K562 (cell line): ENCODE results near the gene DHDH. TPM values are rescaled to one million over a fixed set of nuclear protein-coding genes. Genes with fewer than 3 reads are reported as not detected.

ENCODE experiments used
- ARID2 ChIP-seq: fragments of 450-650 bp; IDR thresholded peaks from 2 replicates; pipeline ENCODE4 v1.6.1; 2017; ENCODE audit warnings: antibody characterized with exemption, mild to moderate bottlenecking
- BCLAF1 ChIP-seq, 2 experiments: fragments of 450-650 bp in 1 of 2; IDR thresholded peaks; 2 replicates each; pipeline ENCODE4 v1.6.1; 2011 to 2017; ENCODE audit warnings: low read depth in 2 of 2, antibody characterized with exemption in 1 of 2, borderline replicate concordance in 1 of 2, low read length in 1 of 2, mild to moderate bottlenecking in 1 of 2, mixed read lengths in 1 of 2; ENCODE audit not compliant: control insufficient read depth in 1 of 2
- ELF1 ChIP-seq: fragments of 200-800 bp; sonication (Bioruptor generic); IDR thresholded peaks from 2 replicates; pipeline ENCODE4 v1.6.1; 2016; ENCODE audit warnings: missing genetic modification characterization, missing compliant biosample characterization
- ESRRA ChIP-seq: fragments of 450-650 bp; IDR thresholded peaks from 2 replicates; pipeline ENCODE4 v1.6.1; 2014; ENCODE audit warnings: low read depth, mild to moderate bottlenecking, moderate library complexity, borderline replicate concordance
- HDAC3 ChIP-seq: fragments of 450-650 bp; IDR thresholded peaks from 2 replicates; pipeline ENCODE4 v1.6.1; 2018; ENCODE audit warnings: borderline replicate concordance, mild to moderate bottlenecking, moderate library complexity; ENCODE audit not compliant: partially characterized antibody
- JUND ChIP-seq, 2 experiments: IDR thresholded peaks; 2 replicates in 1 of 2; 3 replicates in 1 of 2; pipeline ENCODE4 v1.6.1; 2011; ENCODE audit warnings: borderline replicate concordance in 2 of 2, low read depth in 2 of 2, low read length in 2 of 2, improper control_type of control experiment in 1 of 2, missing biosample characterization in 1 of 2, missing genetic modification characterization in 1 of 2, missing genetic modification reagents in 1 of 2
- KLF13 ChIP-seq: fragments of 450-650 bp; IDR thresholded peaks from 2 replicates; pipeline ENCODE4 v1.6.1; 2016; ENCODE audit warnings: missing genetic modification characterization, low read depth, mild to moderate bottlenecking, missing compliant biosample characterization, moderate library complexity, borderline replicate concordance
- NFYB ChIP-seq: IDR thresholded peaks from 2 replicates; pipeline ENCODE4 v1.6.1; 2011; ENCODE audit warnings: mild to moderate bottlenecking, moderate library complexity; ENCODE audit not compliant: insufficient read length; ENCODE audit errors: extremely low read depth
- NR2C1 ChIP-seq, 2 experiments: fragments of 450-650 bp; IDR thresholded peaks; 2 replicates each; pipeline ENCODE4 v1.6.1; 2017; ENCODE audit warnings: mild to moderate bottlenecking in 2 of 2, antibody characterized with exemption in 1 of 2, inconsistent platforms in 1 of 2, missing compliant biosample characterization in 1 of 2, missing genetic modification characterization in 1 of 2
- POLR2AphosphoS5 ChIP-seq: IDR thresholded peaks from 2 replicates; pipeline ENCODE4 v1.6.1; 2011; ENCODE audit warnings: mild to moderate bottlenecking, low read depth, low read length, moderate library complexity; ENCODE audit not compliant: control insufficient read depth, insufficient read depth
- RBBP5 ChIP-seq: fragments of 200-600 bp; sonication (generic); IDR thresholded peaks from 2 replicates; pipeline ENCODE4 v1.6.1; 2012; ENCODE audit warnings: borderline replicate concordance, mild to moderate bottlenecking, low read length, control low read depth, inconsistent platforms; ENCODE audit not compliant: insufficient read depth, poor library complexity, severe bottlenecking
- RBM14 ChIP-seq: fragments of 200-400 bp; formaldehyde crosslinking; IDR thresholded peaks from 2 replicates; pipeline ENCODE4 v1.6.1; 2018; ENCODE audit warnings: low read depth, mild to moderate bottlenecking, low read length, moderate library complexity, borderline replicate concordance; ENCODE audit not compliant: insufficient read depth
- SMARCA4 ChIP-seq: fragments of 450-650 bp; IDR thresholded peaks from 2 replicates; pipeline ENCODE4 v1.6.1; 2016
- SNRNP70 ChIP-seq: fragments of 200-400 bp; formaldehyde crosslinking; optimal IDR thresholded peaks from 2 replicates; pipeline ENCODE3; 2017; ENCODE audit warnings: low read depth, low read length
- TSC22D4 ChIP-seq: fragments of 450-650 bp; IDR thresholded peaks from 2 replicates; pipeline ENCODE4 v1.6.1; 2016; ENCODE audit warnings: missing genetic modification characterization, missing biosample characterization, control low read depth
- ZNF121 ChIP-seq: sonication (generic); formaldehyde crosslinking; conservative IDR thresholded peaks from 2 replicates; pipeline ENCODE4 v1.8.0; 2022; ENCODE audit warnings: missing genetic modification reagents
- ZNF354B ChIP-seq: fragments of 250-450 bp; sonication (Bioruptor Pico); IDR thresholded peaks from 2 replicates; pipeline ENCODE4 v1.4.0; 2020
- ZNF830 ChIP-seq: fragments of 250-450 bp; sonication (Bioruptor Pico); IDR thresholded peaks from 2 replicates; pipeline ENCODE4 v1.5.0; 2021; ENCODE audit warnings: mild to moderate bottlenecking
- polyA plus RNA-seq, 8 experiments: library from polyadenylated mRNA; depleted of rRNA in 4 of 8; stranded (reverse) in 5 of 8; unstranded in 3 of 8; fragments of >200 nt; fragmentation: Nextera tagmentation in 2 of 8; fragmentation: Illumina TruSeq in 1 of 8; extraction: Ambion mirVana in 2 of 8; extraction: Trizol in 1 of 8; gene quantifications; 2 replicates each; pipeline versions ENCODE4 v1.2.1 to v1.2.3, GENCODE V29; 2011 to 2014; ENCODE audit warnings: inconsistent platforms in 1 of 8, missing spikeins in 1 of 8
- total RNA-seq, 7 experiments: library from RNA; depleted of rRNA in 6 of 7; stranded (reverse); fragments of >200 nt in 6 of 7; fragmentation: Illumina TruSeq in 2 of 7; extraction: Trizol in 2 of 7; gene quantifications; 2 replicates each; pipeline versions ENCODE4 v1.2.1 to v1.2.3, GENCODE V29; 2011 to 2021; ENCODE audit warnings: low replicate concordance in 1 of 7
- TF ChIP-seq, protein P1 (sequence below), 3 experiments: IDR thresholded peaks in 2 of 3; conservative IDR thresholded peaks in 1 of 3; 2 replicates each; pipeline ENCODE4 v1.5.1; 2011 to 2012; ENCODE audit warnings: low read length in 3 of 3, mild to moderate bottlenecking in 3 of 3, control low read depth in 2 of 3, improper control_type of control experiment in 1 of 3, inconsistent platforms in 1 of 3, low read depth in 1 of 3, mixed read lengths in 1 of 3, moderate library complexity in 1 of 3; ENCODE audit not compliant: insufficient read depth in 2 of 3

DHDH gene
- total and polyA plus RNA-seq, 9 of the 15 experiments (the other 6 are each of a cell fraction or from before 2014, with no cell fraction given), result 0.37 to 1.9 (median 0.87) TPM

DNA sequence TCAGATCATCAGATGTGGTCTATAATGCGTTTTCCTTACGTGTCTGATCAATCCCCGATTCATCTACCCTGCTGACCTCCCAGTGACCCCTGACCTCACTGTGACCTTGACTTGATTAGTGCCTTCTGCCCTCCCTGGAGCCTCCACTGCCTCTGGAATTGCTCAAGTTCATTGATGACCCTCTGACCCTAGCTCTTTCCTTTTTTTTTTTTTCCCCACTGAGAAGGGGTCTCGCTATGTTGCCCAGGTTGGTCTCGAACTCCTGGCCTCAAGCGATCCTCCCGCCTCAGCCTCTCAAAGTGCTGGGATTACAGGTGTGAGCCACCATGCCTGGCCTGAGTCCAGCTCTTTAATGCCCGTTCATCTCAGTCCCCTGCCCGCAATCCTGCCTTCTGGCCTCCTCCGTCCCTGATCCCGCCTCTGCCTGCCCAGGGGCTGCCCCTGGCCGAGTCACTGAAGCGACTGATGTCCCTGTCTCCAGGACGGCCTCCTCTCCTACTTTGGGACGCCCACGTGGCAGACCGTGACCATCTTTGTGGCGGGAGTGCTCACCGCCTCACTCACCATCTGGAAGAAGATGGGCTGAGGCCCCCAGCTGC lies 27.7 kb downstream of the DHDH start (continued):
- TF ChIP-seq SNRNP70 (no peak), NR2C1 (IDR thresholded peaks at IDR 0.05) (peak; percentile 90), NR2C1 (tag; IDR thresholded peaks at IDR 0.05) (peak; percentile 89), JUND (IDR thresholded peaks at IDR 0.05; ENCODE audit: borderline replicate concordance, low read depth, low read length) (no peak), JUND (tag; IDR thresholded peaks at IDR 0.05; ENCODE audit: borderline replicate concordance, low read depth, low read length) (no peak), ZNF354B (no peak), ZNF830 (CRISPR knock-in tag) (no peak), ESRRA (peak; percentile 76; the same call in 1 of the 2 replicates), KLF13 (no peak), RBM14 (no peak), BCLAF1 (IDR thresholded peaks at IDR 0.05; ENCODE audit: borderline replicate concordance in 1 of 2, control insufficient read depth in 1 of 2, low read depth in 2 of 2, low read length in 1 of 2) (no peak), NFYB (no peak), ARID2 (no peak), RBBP5 (no peak), SMARCA4 (no peak), ELF1 (tag) (no peak), POLR2AphosphoS5 (no peak), HDAC3 (no peak), TSC22D4 (tag) (no peak), ZNF121 (CRISPR knock-in tag) (peak; percentile 91)
- TF ChIP-seq, protein P1, sequence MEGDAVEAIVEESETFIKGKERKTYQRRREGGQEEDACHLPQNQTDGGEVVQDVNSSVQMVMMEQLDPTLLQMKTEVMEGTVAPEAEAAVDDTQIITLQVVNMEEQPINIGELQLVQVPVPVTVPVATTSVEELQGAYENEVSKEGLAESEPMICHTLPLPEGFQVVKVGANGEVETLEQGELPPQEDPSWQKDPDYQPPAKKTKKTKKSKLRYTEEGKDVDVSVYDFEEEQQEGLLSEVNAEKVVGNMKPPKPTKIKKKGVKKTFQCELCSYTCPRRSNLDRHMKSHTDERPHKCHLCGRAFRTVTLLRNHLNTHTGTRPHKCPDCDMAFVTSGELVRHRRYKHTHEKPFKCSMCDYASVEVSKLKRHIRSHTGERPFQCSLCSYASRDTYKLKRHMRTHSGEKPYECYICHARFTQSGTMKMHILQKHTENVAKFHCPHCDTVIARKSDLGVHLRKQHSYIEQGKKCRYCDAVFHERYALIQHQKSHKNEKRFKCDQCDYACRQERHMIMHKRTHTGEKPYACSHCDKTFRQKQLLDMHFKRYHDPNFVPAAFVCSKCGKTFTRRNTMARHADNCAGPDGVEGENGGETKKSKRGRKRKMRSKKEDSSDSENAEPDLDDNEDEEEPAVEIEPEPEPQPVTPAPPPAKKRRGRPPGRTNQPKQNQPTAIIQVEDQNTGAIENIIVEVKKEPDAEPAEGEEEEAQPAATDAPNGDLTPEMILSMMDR (IDR thresholded peaks at IDR 0.05 in 2 of 3, conservative IDR thresholded peaks at IDR 0.05 in 1 of 3; ENCODE audit: insufficient read depth in 2 of 3, low read depth in 1 of 3, low read length in 3 of 3), result no peak
